Right cardiac atrium (tissue), 5 donors: ENCODE data around the gene SERP2. TPM values are rescaled to one million over a fixed set of nuclear protein-coding genes. Genes with fewer than 3 reads are reported as not detected.

Experiments
- ATAC-seq, 2 donors: fragments of 200-7000 bp; cut with Tn5 transposase; one replicate each; pipeline versions ENCODE4 v1.8.0 to v1.9.1; 2020; ENCODE audit warnings: moderate library complexity in 2 of 2, mild to moderate bottlenecking in 1 of 2
- DNase-seq, 3 donors: peaks; one replicate each; pipeline ENCODE4 v3.0.0-alpha.2; 2020
- H3K27ac ChIP-seq: one replicate; pipeline ENCODE4 v1.5.1; 2013; ENCODE audit warnings: mild to moderate bottlenecking, low read length, control low read depth, moderate library complexity
- H3K27me3 ChIP-seq: one replicate; pipeline ENCODE4 v1.6.1; 2013; ENCODE audit not compliant: control insufficient read depth, insufficient read depth
- H3K4me1 ChIP-seq: one replicate; pipeline ENCODE4 v1.6.1; 2013; ENCODE audit warnings: low read length; ENCODE audit not compliant: control insufficient read depth, insufficient read depth
- H3K4me3 ChIP-seq: one replicate; pipeline ENCODE4 v1.5.1; 2013; ENCODE audit warnings: low read length, control low read depth
- H3K9me3 ChIP-seq: one replicate; pipeline ENCODE4 v1.6.1; 2013; ENCODE audit warnings: low read length; ENCODE audit not compliant: control insufficient read depth
- WGBS: extraction: QIAGEN DNeasy Blood & Tissue Kit; methylation state at CpG from one replicate; pipeline ENCODE4 v1.1.7; 2013; 5-methylcytosine and 5-hydroxymethylcytosine counted together
- intact Hi-C, 4 donors: fragments of 100-400 bp; cut with DNase I; formaldehyde crosslinking; loops; one replicate each; pipeline versions ENCODE4 v1.11.0 to v1.14.0; 2022 to 2023
- polyA plus RNA-seq: library from polyadenylated mRNA; stranded (reverse); fragments of 200-250 nt; gene quantifications from one replicate; pipeline ENCODE4 v1.2.3, GENCODE V29; 2013
- total RNA-seq, 4 donors: library from RNA; stranded (reverse); fragmentation: NEBNext Ultra II Directional; extraction: Animal tissue kit (Norgen Biotek cat#: 25700); gene quantifications; one replicate each; pipeline ENCODE4 v1.2.1, GENCODE V29; 2021
- donor health status: healthy with polysubstance abuse.
- donor health status: DM: no; HTN: yes; CAD: no.
- donor health status: DM: no; HTN: no; CAD: no.
- donor health status: DM: no; HTN: yes; CAD: no; lungs with severe emphysema.
- donor health status: DM: yes; HTN: yes; CAD: no.

The SERP2 gene
- total and polyA plus RNA-seq, 5 donors, result 19.4 to 36.2 (median 26.7) TPM

DNA sequence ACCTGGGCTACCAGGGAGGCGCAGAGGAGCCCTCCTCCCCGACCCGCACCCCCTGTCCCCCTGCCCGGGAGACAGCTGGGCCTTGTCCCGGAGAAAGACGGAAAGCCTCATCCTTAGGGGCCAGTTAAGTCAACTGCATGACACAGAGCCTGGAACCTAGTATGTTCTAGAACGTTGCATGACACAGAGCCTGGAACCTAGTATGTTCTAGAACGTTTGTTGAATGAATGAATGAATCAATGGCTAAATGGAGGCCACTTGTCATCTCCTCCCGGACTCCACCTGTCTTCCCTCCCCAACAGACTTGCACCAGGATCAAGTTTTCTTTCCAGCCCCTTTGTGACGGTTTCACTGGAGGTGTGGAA is 706 bp downstream of the SERP2 start:
- Histone ChIP-seq H3K27ac (no peak overlapping the region), H3K4me3 (peak overlapping the region; percentile 78), H3K9me3 (no peaks in the 10 kb centered on the region), H3K4me1 (peaks cover 2% of the 10 kb centered on the region), H3K27me3 (no peaks in the 10 kb centered on the region)
- intact Hi-C loops, result loop anchor here in 1 of 4 donors (10.0 kb wide), 1 partner anchor 70 kb away; no protein-coding TSS in a partner anchor
- DNase-seq, result no peak
- WGBS, result 39% methylated on average over 10 of the region's 10 CpGs
- ATAC-seq, result no peak

GRCh38 chr13:44378277-44378676 is 4.7 kb downstream of the SERP2 start:
- Histone ChIP-seq H3K4me3 (no peak overlapping the region), H3K27me3 (no peaks in the 10 kb centered on the region), H3K4me1 (peaks cover 5% of the 10 kb centered on the region), H3K9me3 (no peaks in the 10 kb centered on the region), H3K27ac (no peak overlapping the region)
- ATAC-seq (no peak), DNase-seq (no peak)
- WGBS, result 69% methylated on average over 3 of the region's 3 CpGs
- intact Hi-C loops, result loop anchor here in 1 of 4 donors (10.0 kb wide), 1 partner anchor 73 kb away; no protein-coding TSS in a partner anchor

- WGBS, result 97% methylated on average over 2 of the region's 2 CpGs
- no peak overlapping the region for H3K4me3 ChIP-seq
- no peaks in the 10 kb centered on the region for H3K27me3 ChIP-seq
- H3K27ac ChIP-seq, result no peak overlapping the region
- DNase-seq, result no peak
- no peaks in the 10 kb centered on the region for H3K9me3 ChIP-seq
- no peak for ATAC-seq
- intact Hi-C loops, result loop anchor here in 3 of 4 donors (10.0 kb wide), 2 partner anchors 55 to 75 kb away; no protein-coding TSS in a partner anchor
- peaks cover 2% of the 10 kb centered on the region for H3K4me1 ChIP-seq
These were observed 6.3 kb downstream of the SERP2 start for GRCh38 chr13:44379885-44380284.

GRCh38 chr13:44380404-44381165 is 7.0 kb downstream of the SERP2 start:
- DNase-seq (no peak), ATAC-seq (no peak)
- Histone ChIP-seq H3K4me1 (peaks cover 2% of the 10 kb centered on the region), H3K4me3 (no peak overlapping the region), H3K27ac (no peak overlapping the region), H3K9me3 (no peaks in the 10 kb centered on the region), H3K27me3 (no peaks in the 10 kb centered on the region)
- WGBS, result 86% methylated on average over 3 of the region's 3 CpGs
- intact Hi-C loops, result loop anchor here in 2 of 4 donors (10.0 kb wide), 1 partner anchor 54 kb away; no protein-coding TSS in a partner anchor

DNA sequence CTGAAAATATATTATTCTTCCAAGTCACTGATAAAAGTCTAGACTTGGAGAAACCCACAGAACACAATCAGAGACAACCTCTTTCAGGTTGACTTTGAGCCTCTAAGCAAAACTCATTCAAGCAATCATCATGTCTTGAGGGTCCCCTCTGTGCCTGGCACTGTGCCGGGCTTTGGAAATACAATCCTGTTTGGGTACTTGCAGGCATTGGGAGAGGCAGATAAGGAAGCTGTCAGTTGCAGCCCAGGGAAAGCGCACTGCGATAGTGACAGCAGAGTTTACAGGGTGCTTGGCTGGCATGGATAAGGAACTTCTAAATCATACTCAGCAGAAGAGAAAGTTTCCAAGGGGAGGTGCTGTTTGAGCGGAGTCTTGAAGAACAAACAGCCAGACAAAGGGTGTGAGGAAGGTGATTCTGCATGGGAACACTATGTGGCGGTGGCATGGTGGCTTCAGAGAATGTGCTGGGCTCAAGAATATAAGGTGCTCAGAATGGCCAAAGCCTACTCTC is 9.1 kb downstream of the SERP2 start:
- peak overlapping the region; percentile 49 for H3K27ac ChIP-seq
- peak; percentile 50 for ATAC-seq
- H3K4me3 ChIP-seq, result no peak overlapping the region
- DNase-seq, result peak in 2 of 3 donors; percentile 55 to 63
- H3K4me1 ChIP-seq, result peaks cover 2% of the 10 kb centered on the region
- no peaks in the 10 kb centered on the region for H3K27me3 ChIP-seq
- 63% methylated on average over 5 of the region's 5 CpGs for WGBS
- intact Hi-C loops, result loop anchor here in 2 of 4 donors (10.0 kb wide), 1 partner anchor 52 kb away; no protein-coding TSS in a partner anchor
- H3K9me3 ChIP-seq, result no peaks in the 10 kb centered on the region

DNA sequence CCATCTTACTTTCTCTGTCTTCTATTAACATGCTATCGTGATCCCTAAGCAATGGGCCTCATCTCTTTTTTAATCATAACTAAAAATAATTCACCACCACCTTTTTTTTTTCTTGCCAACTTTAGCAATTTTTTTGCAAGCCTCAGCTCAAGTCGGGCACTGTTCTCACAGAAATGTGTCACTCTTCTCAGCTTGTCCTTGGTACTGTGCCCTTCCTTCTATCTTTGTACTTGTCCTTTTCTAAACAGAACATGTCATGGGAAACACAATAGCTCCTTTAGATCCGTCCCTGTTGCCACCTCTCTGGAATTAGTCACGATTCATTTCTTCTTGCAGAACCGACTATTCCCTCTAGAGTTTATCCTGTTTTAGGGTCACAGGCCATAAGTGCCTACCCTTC is 10.3 kb downstream of the SERP2 start:
- peak overlapping the region; percentile 40 for H3K27ac ChIP-seq
- no peaks in the 10 kb centered on the region for H3K9me3 ChIP-seq
- no peak for DNase-seq
- intact Hi-C loops, result loop anchor here in 2 of 4 donors (10.0 kb wide), 1 partner anchor 51 kb away; no protein-coding TSS in a partner anchor
- ATAC-seq, result peak; percentile 61 to 65
- H3K4me3 ChIP-seq, result no peak overlapping the region
- H3K4me1 ChIP-seq, result peaks cover 2% of the 10 kb centered on the region
- WGBS, result 49% methylated on average over 5 of the region's 5 CpGs
- H3K27me3 ChIP-seq, result no peaks in the 10 kb centered on the region

DNA sequence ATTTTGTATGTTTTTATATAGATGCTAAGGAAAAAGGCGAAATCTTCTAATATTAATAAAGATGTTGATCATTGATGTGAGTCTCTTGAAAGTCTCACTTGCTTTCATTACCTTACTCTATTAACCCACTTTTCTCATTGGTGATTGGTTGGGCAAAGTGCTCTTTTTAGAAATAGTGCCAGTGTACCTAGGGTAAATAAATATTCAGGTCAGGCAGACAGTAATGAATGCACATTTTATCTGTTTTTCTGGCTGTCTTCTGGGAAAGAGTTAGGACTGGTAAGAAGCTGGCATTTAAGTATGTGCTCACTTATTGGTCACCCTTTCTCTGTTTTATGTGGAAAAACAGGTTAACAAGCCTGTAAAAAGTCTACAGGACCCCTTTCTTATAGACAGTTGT is 11.2 kb downstream of the SERP2 start:
- Histone ChIP-seq H3K9me3 (no peaks in the 10 kb centered on the region), H3K27ac (no peak overlapping the region), H3K4me3 (no peak overlapping the region), H3K4me1 (peaks cover 2% of the 10 kb centered on the region), H3K27me3 (no peaks in the 10 kb centered on the region)
- ATAC-seq, result no peak
- WGBS, result 94% methylated on average over 1 of the region's 1 CpG
- no peak for DNase-seq
- intact Hi-C loops, result loop anchor here in 2 of 4 donors (10.0 kb wide), 1 partner anchor 50 kb away; no protein-coding TSS in a partner anchor

GRCh38 chr13:44385401-44385800 is 11.8 kb downstream of the SERP2 start:
- WGBS, result 93% methylated on average over 3 of the region's 3 CpGs
- no peak for ATAC-seq
- intact Hi-C loops, result loop anchor here in 2 of 4 donors (10.0 kb wide), 1 partner anchor 49 kb away; no protein-coding TSS in a partner anchor
- no peak for DNase-seq
- no peaks in the 10 kb centered on the region for H3K27me3 ChIP-seq
- peak overlapping the region; percentile 34 for H3K27ac ChIP-seq
- no peak overlapping the region for H3K4me3 ChIP-seq
- peaks cover 2% of the 10 kb centered on the region for H3K4me1 ChIP-seq
- no peaks in the 10 kb centered on the region for H3K9me3 ChIP-seq

GRCh38 chr13:44385847-44386246 is 12.2 kb downstream of the SERP2 start:
- Histone ChIP-seq H3K4me3 (no peak overlapping the region), H3K27me3 (no peaks in the 10 kb centered on the region), H3K27ac (peak overlapping the region; percentile 34), H3K4me1 (peaks cover 2% of the 10 kb centered on the region), H3K9me3 (no peaks in the 10 kb centered on the region)
- no peak for ATAC-seq
- WGBS, result 51% methylated on average over 6 of the region's 6 CpGs
- intact Hi-C loops, result loop anchor here in 2 of 4 donors (10.0 kb wide), 1 partner anchor 49 kb away; no protein-coding TSS in a partner anchor
- no peak for DNase-seq

DNA sequence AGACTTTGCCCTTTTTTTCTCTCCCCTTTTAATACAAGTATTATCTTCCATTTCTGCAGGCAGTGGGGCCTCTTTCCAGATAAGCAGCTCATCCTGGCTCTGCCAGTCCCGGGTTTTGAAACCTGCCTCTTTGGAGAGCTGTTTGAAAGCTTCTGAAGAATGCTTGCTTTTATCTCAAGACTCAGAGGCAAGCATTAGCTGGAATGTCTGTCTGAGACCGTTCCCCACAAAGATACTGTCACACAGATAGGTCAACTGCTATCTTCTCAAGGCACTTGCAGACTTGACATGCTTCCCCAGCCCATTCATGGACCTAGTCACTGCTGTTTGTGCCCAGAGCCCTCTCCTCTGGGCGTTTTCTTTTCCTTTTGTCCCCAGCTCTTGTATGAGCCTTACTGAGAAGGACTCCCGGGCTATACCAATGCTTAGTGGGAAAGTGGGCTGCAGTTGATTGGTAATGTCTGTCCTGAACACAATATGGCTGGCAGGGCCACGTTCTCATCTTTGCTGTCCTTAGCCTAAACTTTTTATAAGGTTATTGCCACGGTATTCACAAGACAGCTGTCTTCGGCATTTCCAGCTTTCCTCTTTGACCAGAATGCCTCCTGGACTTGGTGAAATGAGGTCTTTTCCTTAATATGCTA is 13.4 kb downstream of the SERP2 start:
- no peak for DNase-seq
- Histone ChIP-seq H3K9me3 (no peaks in the 10 kb centered on the region), H3K27me3 (no peaks in the 10 kb centered on the region), H3K4me3 (no peak overlapping the region), H3K27ac (peak overlapping the region; percentile 6), H3K4me1 (peaks cover 2% of the 10 kb centered on the region)
- 67% methylated on average over 7 of the region's 7 CpGs for WGBS
- no peak for ATAC-seq
- intact Hi-C loops, result loop anchor here in 2 of 4 donors (10.0 kb wide), 1 partner anchor 48 kb away; no protein-coding TSS in a partner anchor
